Measurements from ENCODE around the gene DCUN1D1.

DCUN1D1 gene

DNA sequence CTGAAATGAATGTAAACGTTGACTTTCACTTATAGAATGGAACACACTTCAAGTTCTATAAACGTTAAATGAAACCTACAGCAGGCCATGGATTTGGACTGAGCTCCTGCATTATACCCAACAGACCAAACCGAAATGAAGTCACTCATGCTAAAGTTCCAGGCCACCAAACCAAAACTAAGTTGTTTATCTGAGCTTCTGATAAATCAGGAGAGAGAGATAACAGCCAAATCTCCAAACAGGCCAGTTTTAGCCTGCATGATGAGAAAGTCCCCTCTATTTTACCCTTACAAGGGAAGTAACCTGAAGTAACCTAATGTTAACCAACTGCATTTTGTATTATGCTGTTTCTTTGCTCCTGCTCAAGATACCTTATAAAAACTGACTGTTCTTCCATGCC lies 44.5 kb downstream of the DCUN1D1 start:
- no peak for DNase-seq (ENCODE audit: low read depth)

DNA sequence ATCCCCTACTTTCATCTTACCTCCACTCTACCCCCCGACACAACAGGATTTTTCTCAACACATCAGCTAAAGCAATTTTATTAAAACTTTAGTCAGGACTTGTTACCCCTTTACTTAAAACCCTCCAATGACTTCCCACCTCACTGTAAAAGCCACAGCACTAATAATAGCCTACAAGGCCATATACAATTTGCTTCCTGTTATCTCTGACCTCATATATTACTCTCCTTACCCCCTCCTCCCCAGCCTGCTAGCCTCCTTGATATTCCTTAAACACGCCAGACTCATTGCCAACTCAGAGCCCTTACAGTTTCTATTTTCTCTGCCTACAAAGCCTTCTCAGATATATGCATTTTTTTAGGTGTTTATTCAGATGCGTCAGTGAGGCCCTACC lies 54.4 kb downstream of the DCUN1D1 start:
- no peak for DNase-seq (ENCODE audit: low read depth)

DNA sequence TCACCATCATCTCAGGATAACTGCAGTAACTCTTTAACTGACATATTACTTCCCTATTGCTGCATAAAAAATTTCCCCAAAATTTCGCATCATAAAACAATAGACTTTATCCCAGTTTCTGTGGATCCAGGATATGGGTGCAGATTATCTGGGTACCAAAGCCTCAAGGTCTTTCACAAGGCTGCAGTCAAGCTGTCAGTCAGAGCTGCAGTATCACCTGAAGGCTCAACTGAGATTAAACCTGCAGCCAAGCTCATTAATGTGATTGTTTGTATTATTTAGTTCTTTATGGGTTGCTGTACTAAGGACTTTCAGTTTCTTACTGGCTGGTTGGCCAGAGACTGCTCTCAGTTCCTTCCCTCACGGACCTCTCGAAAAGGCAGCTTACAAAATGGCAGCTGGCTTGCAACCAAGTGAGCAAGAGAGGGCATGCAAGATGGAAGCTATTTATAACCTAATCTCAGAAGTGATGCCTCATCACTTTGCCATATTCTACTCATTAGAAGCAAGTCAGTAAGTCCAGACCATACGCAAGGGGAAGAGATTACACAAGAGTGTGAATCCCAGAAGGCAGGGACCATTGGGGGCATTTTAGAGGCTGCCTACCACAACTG lies 54.9 kb downstream of the DCUN1D1 start:
- no peak for DNase-seq (ENCODE audit: low read depth)

DNA sequence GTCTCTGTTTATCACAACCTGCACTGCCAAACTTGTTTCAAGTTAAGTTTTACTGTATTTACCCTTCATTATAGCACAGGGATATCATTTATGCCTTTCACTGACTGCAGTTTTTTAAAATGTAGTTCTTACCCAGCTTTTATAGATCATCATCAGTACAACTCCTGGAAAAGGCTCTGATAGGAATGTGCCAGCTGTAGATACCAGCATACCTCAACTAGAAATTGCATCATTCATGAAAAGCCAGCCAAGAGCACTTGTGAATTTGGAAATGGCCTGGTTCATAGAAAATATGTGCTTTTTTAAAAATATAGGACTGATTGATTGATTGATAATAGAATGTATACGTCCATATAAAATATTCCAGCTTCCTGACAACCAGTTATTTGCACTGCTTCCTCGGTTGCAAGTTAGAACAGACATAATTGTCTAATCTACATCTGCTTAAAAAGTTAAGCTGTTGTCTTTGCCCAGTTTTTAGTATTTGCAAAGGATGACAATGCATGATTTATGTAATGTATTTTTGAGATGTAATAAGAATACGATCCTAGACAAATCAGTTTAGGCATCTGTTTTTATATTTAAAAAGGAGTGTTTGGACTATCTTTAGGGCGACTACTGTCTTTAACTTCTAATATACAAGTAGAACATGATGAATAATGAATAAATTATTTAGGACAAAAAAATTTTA lies 58.5 kb downstream of the DCUN1D1 start:
- DNase-seq (ENCODE audit: low read depth) = no peak

DNA sequence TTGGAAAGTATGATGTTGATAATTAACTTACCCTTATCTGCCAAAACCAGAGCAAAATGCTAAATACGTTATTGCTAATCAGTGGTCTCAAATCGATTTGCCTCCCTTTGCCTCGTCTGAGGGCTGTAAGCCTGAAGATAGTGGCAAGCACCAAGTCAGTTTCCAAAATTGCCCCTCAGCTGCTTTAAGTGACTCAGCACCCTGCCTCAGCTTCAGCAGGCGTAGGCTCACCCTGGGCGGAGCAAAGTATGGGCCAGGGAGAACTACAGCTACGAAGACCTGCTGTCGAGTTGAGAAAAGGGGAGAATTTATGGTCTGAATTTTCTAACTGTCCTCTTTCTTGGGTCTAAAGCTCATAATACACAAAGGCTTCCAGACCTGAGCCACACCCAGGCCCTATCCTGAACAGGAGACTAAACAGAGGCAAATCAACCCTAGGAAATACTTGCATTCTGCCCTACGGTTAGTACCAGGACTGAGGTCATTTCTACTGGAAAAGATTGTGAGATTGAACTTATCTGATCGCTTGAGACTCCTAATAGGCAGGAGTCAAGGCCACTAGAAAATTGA lies 59.7 kb downstream of the DCUN1D1 start:
- no peak for DNase-seq (ENCODE audit: low read depth)

DNA sequence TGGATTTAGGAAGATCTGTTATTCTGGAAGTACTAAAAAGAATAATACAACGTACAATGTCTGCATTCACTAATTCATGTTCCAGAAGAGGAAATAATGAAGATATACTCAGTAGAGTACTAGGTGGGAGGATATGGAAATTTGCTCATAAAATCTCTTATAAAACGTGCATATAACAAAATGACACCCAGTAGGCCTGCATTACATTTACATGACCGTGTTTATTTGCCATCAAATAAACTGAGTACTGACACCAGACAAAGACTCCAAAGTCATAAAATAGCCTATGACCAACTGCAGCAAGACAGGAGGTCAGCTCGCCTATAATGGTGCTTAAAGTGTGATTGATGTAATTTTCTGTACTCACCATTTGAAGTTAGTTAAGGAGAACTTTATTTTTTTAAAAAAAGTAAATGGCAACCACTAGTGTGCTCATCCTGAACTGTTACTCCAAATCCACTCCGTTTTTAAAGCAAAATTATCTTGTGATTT lies 60.4 kb downstream of the DCUN1D1 start:
- DNase-seq (ENCODE audit: low read depth) = no peak

DNA sequence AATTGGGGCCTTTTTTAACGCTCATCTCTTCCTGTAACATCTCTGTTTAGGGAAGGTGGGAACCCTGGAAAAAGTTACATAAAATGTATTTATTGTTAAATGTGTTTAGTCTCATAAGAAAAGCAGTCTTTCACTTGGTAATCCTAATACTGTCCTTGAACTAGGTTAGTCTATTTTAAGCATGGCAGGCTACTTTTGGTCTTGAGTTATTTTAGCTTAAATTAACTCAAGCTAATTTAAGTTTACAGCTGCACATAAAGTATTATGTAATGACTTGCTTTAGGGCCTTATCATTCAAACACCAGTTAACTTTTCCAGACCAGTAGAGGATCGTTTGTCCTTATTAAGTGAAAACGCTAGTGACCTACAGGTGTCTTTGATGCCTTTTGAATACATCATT lies 63.2 kb downstream of the DCUN1D1 start:
- no peak for DNase-seq (ENCODE audit: low read depth)

DNA sequence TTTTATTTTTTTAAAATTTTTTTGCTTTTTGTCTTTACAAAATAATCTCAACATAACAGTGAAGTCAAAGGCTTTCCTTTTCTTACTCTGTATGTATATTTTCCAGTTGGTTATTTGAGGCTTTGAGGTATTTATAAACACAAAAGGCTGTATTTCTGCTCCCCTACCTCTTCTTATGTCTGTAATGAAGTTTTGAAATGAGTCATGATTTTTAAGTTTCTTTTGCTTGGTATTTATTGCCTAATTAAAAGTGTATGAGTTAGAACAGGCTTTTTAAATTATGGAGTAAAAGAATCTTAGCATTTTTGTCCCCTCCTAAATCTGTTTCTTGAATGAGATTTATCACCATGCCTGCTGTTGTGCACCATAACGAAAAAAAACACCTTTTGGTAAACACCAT lies 66.0 kb downstream of the DCUN1D1 start:
- DNase-seq (ENCODE audit: low read depth) = no peak

DNA sequence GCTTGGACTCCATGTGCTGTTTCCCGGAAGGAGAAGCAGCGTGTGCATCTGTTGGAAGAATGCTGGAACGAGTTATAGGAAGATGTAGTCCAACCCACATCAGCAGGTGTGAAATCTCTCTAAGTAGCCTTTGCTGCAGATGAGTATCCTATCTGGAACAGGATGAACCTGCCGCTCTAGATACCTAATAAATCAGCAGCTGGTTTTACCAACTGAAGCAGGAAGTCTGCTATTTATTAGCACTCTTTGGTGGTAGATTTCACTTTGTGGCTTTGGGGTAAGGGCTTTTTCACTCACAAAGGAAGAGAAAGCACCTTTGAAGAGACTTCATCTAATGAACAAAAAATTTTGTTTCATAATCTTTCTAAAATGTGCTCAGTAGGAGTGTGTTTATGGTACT lies 66.4 kb downstream of the DCUN1D1 start:
- DNase-seq (ENCODE audit: low read depth) = no peak

DNA sequence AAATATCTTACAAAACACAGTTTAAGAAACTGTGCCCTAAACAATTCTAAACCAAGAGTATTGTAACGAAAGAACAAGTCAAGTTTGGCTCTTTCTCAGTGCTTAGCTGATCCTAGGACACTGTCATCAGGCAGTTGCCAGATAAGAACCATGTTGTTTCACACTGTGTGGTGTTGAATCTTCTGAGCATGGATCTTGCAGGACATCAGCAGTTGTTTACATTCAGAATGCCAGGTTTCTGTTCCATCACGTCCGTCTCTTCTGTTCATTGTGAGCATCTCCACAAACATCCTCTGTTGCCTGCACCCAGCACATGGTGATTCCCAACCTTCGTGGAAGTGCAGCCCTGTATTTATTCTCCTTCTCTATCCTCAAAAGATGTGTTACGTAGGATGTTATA lies 67.9 kb downstream of the DCUN1D1 start:
- no peak for DNase-seq (ENCODE audit: low read depth)

DNA sequence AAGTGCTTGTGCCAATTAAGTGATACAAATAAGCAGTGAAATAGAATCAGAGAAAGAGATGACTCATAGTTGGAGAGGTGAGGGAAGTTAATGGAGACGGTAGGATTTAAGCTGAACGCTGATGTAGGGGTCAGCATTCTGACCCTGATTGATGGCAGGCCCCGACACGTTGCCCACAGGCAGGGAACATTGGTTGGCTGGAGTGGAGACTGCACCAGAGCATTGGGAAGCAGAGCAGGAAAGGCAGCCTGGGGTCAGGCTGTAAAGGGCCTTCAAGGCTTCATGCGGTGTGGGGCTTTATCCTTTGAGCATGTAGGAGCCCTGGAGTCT lies 68.6 kb downstream of the DCUN1D1 start:
- DNase-seq (ENCODE audit: low read depth) = no peak

DNA sequence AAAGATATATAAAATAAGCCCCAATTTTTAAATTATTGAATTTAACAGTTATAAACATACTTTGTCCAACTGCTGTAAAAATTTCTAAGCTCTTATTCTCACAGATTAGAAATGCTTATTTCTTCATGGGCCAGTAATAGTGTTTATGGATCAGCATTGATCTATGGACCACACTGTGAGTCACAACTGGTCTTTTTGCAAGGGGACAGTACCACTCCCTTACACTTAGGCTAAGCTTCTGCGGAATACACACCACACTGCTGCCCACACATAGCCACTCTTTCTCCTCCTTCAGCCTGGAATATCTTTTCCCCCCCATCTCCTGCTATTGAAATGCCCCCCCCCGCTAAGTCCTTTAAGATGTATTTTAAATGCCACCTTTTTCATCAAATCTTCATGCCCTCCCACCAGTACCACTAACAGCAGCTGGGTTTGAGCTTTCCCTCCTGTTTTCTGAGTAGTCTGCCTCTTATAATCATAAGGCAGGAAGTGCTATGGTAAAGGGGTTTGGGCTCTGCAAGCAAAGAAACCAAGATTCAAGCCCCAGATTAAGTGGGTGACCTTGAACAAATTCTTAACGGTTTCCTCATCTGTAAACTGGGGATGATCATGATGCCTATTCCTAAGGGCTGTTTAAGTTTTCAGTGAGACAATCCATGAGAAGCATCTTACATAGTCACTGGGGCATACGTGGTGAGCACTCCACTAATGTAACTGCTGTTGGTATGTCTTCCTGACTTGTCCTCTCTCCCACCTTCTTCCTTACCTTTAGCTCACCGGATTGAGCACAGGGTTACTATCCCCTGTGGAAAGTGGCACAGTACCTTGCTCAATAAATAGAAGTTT lies 69.2 kb downstream of the DCUN1D1 start:
- DNase-seq (ENCODE audit: low read depth) = no peak

DNA sequence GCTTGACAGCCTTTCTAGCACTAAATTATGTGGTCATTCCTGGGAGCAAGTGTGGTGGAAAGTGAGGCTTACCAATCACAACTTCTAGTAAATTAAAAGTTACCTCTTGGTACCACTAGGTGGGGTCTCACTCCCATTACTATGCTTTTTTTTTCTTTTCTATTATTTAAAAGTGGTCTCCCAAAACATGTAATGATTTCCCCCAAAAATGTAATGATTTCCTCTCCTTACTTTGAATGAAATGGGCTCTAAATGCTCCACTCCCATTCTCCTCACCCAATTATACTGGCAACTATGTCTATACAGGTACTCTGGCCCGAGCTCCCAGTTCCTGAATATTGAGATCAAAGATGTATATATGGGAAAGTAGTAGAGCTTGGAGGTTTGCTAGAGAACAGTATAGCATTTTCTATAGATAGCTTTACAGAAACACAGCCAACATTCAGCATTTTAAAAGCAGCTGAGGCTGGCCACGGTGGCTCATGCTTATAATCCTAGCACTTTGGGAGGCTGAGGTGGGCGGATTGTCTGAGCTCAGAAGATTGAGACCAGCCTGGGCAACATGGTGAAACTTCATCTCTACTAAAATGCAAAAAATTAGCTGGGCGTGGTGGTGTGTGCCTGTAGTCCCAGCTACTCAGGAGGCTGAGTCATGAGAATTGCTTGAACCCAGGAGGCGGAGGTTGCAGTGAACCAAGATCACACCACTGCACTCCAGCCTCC lies 70.9 kb downstream of the DCUN1D1 start:
- DNase-seq (ENCODE audit: low read depth) = no peak

DNA sequence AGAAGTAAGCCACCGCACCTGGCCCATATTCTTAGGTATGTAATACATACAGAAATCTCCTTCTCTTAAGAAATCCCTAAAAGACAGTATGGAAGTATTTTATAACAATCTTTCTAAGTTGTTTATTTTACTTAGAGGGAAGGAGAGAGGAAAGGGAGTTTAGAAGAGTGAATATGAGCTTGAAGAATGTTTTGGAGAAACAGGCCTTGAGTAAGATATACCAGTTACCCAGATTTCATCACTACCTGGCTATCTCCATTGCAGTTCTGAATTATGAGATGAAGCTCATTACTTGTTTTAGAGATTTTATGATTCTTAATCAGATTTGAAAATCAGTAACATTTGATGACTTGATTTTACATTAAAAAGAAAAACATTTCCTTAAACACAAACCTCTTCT lies 71.9 kb downstream of the DCUN1D1 start:
- DNase-seq (ENCODE audit: low read depth) = no peak

DNA sequence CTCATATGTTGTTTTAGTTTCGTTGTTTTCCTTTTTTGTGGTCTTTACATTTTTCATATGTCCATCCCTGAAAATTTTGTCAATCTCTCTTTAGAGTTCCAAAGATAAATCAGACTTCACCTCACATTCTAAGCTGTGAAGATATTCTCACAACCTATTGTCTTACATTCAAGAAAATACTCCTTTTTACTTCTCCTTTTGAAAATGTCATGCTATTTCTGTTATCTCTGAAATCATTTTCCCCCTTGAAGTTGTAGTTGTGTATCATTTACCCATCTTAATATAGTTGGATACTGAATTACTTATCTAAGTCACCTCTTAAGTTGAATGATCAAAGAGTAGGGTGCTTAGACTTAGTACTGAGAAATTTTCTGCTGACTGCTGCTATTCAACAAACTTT lies 74.3 kb downstream of the DCUN1D1 start:
- DNase-seq (ENCODE audit: low read depth) = no peak

DNA sequence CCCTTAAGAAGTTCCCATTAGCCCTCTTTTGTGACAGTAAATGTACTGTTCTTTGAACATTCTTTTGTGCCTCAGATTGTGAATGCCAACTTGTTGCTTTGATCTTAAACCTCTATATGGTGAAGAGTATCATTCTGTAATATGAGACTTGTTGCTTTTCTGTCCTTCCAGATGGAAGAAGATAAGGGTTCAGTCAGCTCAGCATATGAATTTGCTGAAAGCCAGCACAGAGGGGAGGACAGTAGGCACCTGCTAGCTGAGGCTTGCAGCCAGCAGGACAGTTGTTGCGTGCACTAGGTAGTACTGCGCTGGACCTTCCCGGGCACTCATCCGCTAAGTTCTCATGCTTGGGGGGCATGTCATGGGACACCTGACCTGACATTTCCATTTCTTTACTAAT lies 74.7 kb downstream of the DCUN1D1 start:
- no peak for DNase-seq (ENCODE audit: low read depth)

DNA sequence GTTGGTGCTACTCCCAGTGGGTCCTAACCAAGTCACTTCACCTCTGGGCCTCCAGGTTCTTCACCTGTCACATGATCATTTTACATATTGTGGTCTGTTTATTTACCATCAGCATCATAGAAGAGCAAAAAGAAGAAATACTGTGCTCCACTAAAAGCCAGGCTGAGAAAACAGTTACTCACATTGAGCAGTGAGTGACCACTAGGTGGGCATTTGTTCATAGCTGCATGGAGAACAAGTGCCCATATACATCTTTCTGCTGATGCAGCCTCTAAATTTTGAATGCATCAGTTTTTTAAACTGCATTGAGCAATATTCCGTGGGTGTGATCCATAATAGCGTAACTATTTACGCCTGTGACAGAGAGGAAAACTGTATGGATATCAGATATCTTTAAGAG lies 76.2 kb downstream of the DCUN1D1 start:
- no peak for DNase-seq (ENCODE audit: low read depth)

DNA sequence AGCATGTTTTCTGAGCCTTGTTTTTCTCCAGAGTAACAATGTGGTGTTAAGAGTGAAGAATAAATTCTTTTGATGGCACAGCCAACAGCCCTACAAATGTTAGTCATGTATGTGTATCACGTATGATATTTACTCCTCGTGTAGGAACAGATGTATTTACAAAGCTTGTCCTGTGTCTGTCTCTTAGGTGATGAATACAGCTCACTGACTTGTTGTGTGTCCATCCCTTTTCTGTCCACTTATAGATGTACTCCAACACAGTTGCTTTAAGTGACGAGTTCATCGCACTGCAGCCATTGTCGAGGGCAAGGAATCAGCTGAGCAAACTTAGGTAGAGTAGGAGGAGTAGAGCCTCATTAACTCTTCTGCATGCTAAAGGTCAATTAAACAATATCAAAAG lies 78.1 kb downstream of the DCUN1D1 start:
- DNase-seq (ENCODE audit: low read depth) = no peak

DNA sequence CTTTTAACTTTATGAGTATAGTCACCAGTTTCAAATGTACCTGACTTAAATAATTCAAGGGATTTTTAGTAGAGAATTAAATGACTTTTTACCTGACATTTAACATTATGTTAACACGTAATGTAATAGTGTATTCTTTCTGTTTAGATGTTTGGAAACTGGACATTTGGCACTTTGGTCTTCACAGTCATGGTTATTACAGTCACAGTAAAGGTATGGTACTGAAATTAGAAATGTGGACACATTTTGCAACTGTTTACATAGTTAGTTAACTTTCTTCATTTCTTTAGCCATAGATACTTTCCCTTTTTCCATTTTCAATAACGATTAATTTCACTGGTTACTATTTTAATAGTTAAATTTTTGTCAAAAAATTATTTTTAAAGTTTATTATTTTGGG lies 83.8 kb downstream of the DCUN1D1 start:
- DNase-seq (ENCODE audit: low read depth) = no peak

DNA sequence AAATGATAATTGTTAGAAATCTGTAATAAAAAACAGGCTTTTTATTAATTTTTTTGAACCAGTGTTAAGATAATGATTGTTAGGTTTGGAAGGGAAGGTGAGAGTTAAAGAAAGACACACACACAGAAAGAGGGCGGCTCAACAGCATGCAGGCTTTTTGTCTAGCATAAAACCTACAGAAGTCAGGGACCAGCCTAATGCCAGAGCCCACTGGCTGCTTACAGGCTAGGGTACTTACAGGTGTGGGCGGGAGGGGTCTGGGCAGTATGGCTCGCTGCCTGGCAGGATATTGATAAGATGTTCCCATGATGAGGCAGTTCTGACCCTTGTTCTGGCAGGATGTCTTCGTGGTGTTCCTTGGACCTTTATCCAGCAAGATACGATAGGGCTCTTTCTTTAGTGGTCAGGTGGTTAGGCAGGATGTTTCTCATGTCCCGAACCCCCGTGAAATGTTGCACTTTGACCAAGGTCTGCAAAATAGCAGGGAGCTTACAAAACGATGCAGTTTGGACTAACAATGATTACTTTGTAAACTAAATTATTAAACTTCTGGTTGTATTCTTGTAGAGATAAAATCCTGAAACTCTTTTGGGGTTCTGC lies 84.7 kb downstream of the DCUN1D1 start:
- no peak for DNase-seq (ENCODE audit: low read depth)

DNA sequence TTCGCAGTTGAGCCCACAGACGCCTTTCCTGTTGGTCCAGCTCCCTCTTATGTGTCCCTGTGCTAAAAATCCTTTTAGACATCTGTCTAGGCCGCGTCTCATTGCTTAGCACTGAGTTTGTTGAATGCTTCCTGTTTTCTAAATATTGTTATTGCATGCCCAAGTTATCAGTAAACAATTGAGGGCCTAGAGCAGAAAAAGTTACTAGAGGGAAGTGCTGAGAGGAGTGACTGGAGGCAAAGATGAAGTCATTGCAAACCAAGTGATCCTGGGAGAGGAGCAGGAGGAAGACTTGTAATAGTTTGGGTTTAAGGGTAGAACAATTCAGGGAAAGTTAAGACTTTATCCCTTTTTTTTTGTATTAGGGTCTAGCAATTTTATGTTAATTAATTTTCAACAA lies 88.1 kb downstream of the DCUN1D1 start:
- no peak for DNase-seq (ENCODE audit: low read depth)

DNA sequence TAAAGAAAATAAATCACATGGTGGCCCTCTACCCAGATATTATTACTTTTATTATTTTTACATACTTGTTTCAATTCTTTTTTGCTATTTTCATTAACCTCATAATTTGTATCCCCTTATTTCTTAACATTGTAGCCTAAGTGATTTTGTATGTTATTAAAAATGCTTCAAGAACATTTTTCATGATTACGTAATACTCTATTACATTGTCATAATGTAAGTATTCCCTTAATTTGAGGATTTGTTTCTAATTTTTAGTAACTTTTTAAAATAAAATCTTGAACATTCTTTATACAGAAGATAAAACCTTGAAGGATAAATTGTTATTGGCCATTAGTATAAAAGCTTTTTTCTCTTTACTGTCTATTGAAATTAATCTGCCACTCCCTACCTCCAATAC lies 89.0 kb downstream of the DCUN1D1 start:
- DNase-seq (ENCODE audit: low read depth) = no peak

Measured in stimulated activated CD8-positive, alpha-beta memory T cell treated with anti-CD3 and anti-CD28 coated beads, Interleukin-7, amount 100 ng/mL, for 24 hours (primary cell).